WTC11 (cell line): ENCODE results near the gene PCGF2. TPM values are rescaled to one million over a fixed set of nuclear protein-coding genes. Genes with fewer than 3 reads are reported as not detected.

ENCODE experiments used
- ATAC-seq: fragments of 200-7000 bp; cut with Tn5 transposase; 2 replicates; pipeline ENCODE4 v1.10.0; 2021; ENCODE audit warnings: mild to moderate bottlenecking, moderate library complexity
- CTCF ChIA-PET: fragments of 300-600 bp; sonication (Branson Sonifier 250); formaldehyde crosslinking; loops from one replicate; lab custom pipeline; 2021; ENCODE audit warnings: antibody characterized with exemption; lab: Charles Lee
- POLR2A ChIA-PET: fragments of 350-600 bp; sonication (Branson Sonifier 250); formaldehyde crosslinking; loops from one replicate; lab custom pipeline; 2021; ENCODE audit warnings: antibody characterized with exemption; lab: Charles Lee
- DNase-seq: peaks from one replicate; pipeline ENCODE4 v3.0.0; 2021; ENCODE audit warnings: low spot score
- H3K27ac Mint-ChIP-seq: 2 replicates; pipeline ENCODE4 v1.8.0; 2021; ENCODE audit warnings: mixed read lengths
- H3K27me3 Mint-ChIP-seq: 2 replicates; pipeline ENCODE4 v1.8.0; 2021; ENCODE audit warnings: low read depth, mild to moderate bottlenecking, moderate library complexity, mixed read lengths
- H3K36me3 Mint-ChIP-seq: 2 replicates; pipeline ENCODE4 v1.8.0; 2021; ENCODE audit warnings: mixed read lengths
- H3K4me1 Mint-ChIP-seq: 2 replicates; pipeline ENCODE4 v1.8.0; 2022; ENCODE audit warnings: mixed read lengths
- H3K4me3 Mint-ChIP-seq: 2 replicates; pipeline ENCODE4 v1.8.0; 2021; ENCODE audit warnings: mild to moderate bottlenecking, moderate library complexity, mixed read lengths
- H3K9me3 Mint-ChIP-seq: 2 replicates; pipeline ENCODE4 v1.8.0; 2021; ENCODE audit warnings: mixed read lengths
- FOXP4 ChIP-seq: sonication (generic); formaldehyde crosslinking; IDR thresholded peaks from 2 replicates; pipeline ENCODE4 v1.8.0; 2022; ENCODE audit warnings: mild to moderate bottlenecking, missing genetic modification reagents
- GTF2I ChIP-seq: fragments of 250-450 bp; sonication (Bioruptor Pico); conservative IDR thresholded peaks from 2 replicates; pipeline ENCODE4 v1.4.0; 2021; ENCODE audit warnings: mild to moderate bottlenecking
- HMGXB4 ChIP-seq: sonication (generic); formaldehyde crosslinking; IDR thresholded peaks from 2 replicates; pipeline ENCODE4 v1.8.1; 2023; ENCODE audit warnings: mild to moderate bottlenecking, moderate library complexity, missing genetic modification reagents
- MYBL2 ChIP-seq: sonication (generic); formaldehyde crosslinking; IDR thresholded peaks from 2 replicates; pipeline ENCODE4 v1.8.1; 2023; ENCODE audit warnings: mild to moderate bottlenecking, moderate library complexity, missing genetic modification reagents
- USF2 ChIP-seq: sonication (generic); formaldehyde crosslinking; IDR thresholded peaks from 2 replicates; pipeline ENCODE4 v1.8.1; 2023; ENCODE audit warnings: mild to moderate bottlenecking, missing genetic modification reagents, moderate library complexity
- ZNF532 ChIP-seq: fragments of 250-450 bp; sonication (Bioruptor Pico); IDR thresholded peaks from 2 replicates; pipeline ENCODE4 v1.9.0; 2021; ENCODE audit warnings: mild to moderate bottlenecking, borderline replicate concordance
- total RNA-seq: library from RNA; stranded (reverse); gene quantifications from 3 replicates; pipeline ENCODE4 v1.2.3, GENCODE V29; 2021
- TF ChIP-seq, protein P1 (sequence below): fragments of 250-450 bp; sonication (Bioruptor Pico); IDR thresholded peaks from 2 replicates; pipeline ENCODE4 v2.1.2; 2022; ENCODE audit warnings: mild to moderate bottlenecking, moderate library complexity
- TF ChIP-seq, protein P2 (sequence below): sonication (generic); formaldehyde crosslinking; conservative IDR thresholded peaks from 2 replicates; pipeline ENCODE4 v1.8.1; 2022; ENCODE audit warnings: mild to moderate bottlenecking, missing genetic modification reagents
- TF ChIP-seq, protein P3 (sequence below): sonication (generic); formaldehyde crosslinking; IDR thresholded peaks from 2 replicates; pipeline ENCODE4 v1.8.0; 2022; ENCODE audit warnings: mild to moderate bottlenecking, missing genetic modification reagents

The PCGF2 gene
- total RNA-seq, 1 experiment from 2014 or later = 104 TPM

DNA sequence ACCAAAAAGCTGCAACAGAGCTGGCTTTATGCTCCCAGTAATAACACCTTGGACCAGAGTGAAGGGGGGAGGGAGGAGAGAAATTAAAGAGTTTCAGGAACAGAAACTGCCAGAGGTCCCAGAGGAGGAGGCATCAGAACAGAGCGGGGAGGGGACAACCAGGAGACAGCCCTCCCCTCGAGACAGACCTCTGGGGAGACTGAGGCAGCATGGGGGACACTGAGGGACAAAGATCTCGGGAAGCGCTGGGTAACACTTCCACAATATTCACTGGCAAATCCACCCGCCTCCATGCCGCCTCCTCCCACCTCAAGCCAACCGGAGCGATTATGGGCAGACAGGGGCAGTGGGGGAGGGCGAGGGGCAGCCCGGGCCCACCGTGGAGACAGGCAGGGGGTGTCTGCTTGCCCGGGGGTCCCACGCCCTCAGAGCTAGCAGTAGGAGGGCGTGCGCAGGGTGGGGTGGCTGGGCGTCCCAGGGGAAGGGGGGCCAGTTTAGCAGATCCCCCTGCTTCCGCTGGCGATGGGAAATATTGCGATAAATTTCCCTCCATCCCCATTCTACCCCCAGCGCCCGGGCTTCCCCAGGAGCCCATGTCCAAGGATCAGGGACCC lies 1.2 kb downstream of the PCGF2 start:
- Mint-ChIP-seq H3K9me3 (no peaks in the 10 kb centered on the region), H3K4me3 (peak overlapping the region; percentile 86), H3K36me3 (peaks cover 5% of the 10 kb centered on the region; the same call in 1 of the 2 replicates), H3K27ac (peak overlapping the region; percentile 70; the same call in 1 of the 2 replicates), H3K27me3 (peaks cover 2% of the 10 kb centered on the region), H3K4me1 (peaks cover 53% of the 10 kb centered on the region)
- CTCF ChIA-PET = interaction anchor here (1.0 to 2.1 kb wide), 4 partner anchors 12 to 238 kb away, joined by 3 to 29 read pairs (median 3); no protein-coding TSS in a partner anchor
- no peak for ATAC-seq
- DNase-seq = no peak
- POLR2A ChIA-PET = no interaction called here
- TF ChIP-seq, protein P1, sequence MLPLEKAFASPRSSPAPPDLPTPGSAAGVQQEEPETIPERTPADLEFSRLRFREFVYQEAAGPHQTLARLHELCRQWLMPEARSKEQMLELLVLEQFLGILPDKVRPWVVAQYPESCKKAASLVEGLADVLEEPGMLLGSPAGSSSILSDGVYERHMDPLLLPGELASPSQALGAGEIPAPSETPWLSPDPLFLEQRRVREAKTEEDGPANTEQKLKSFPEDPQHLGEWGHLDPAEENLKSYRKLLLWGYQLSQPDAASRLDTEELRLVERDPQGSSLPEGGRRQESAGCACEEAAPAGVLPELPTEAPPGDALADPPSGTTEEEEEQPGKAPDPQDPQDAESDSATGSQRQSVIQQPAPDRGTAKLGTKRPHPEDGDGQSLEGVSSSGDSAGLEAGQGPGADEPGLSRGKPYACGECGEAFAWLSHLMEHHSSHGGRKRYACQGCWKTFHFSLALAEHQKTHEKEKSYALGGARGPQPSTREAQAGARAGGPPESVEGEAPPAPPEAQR = no peak
- peak; percentile 5; the same call in 1 of the 2 replicates for TF ChIP-seq HMGXB4

DNA sequence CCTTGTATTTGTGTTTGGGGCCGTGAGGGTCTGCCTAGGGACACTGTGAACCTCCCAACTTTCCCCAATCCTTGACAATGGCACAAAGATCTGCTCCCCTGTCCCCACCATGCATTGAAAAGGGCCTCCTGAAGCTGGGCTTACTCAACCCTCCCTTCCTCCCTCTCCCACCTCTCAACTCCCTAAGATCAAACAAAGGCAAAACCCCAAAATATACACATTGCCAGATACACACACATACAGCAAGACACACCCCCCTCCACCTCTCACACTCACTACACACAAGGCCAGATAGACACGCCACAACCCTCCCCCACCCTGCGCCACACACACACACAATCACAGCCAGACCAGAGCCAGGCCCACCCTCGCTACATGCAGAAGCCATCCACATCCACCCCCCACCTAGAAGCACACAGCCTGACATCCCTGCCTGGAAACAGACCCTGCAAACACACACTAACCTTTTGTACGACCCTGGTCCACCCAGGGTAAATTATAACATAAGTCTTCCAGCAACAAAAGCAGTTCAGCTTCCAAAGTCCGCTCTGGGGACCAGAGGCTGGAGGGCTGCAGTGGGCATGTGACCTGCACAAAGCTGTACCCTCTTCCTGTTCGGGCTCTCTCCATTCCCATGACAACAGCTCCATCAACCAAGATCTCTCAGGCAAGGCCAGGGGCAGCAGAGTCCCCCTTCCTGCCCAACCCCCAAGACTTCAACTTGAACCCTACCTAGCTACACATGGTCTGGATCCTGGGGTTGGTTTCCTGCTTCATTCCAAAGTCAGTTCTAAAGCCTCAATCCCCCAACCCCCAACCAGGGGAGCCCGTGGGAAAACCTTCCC lies 1.9 kb downstream of the PCGF2 start:
- TF ChIP-seq, protein P2, sequence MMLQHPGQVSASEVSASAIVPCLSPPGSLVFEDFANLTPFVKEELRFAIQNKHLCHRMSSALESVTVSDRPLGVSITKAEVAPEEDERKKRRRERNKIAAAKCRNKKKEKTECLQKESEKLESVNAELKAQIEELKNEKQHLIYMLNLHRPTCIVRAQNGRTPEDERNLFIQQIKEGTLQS (CRISPR knock-in tag) = no peak
- peak; percentile 80 for TF ChIP-seq USF2
- no peak for TF ChIP-seq MYBL2 (CRISPR knock-in tag)
- TF ChIP-seq ZNF532 (CRISPR knock-in tag) = no peak
- TF ChIP-seq, protein P3, sequence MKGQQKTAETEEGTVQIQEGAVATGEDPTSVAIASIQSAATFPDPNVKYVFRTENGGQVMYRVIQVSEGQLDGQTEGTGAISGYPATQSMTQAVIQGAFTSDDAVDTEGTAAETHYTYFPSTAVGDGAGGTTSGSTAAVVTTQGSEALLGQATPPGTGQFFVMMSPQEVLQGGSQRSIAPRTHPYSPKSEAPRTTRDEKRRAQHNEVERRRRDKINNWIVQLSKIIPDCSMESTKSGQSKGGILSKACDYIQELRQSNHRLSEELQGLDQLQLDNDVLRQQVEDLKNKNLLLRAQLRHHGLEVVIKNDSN (CRISPR knock-in tag) = peak; percentile 74
- no peak for TF ChIP-seq FOXP4 (CRISPR knock-in tag)
- no peak for TF ChIP-seq GTF2I (CRISPR knock-in tag)
- peaks cover 5% of the 10 kb centered on the region; the same call in 1 of the 2 replicates for H3K36me3 Mint-ChIP-seq
- peaks cover 59% of the 10 kb centered on the region for H3K4me1 Mint-ChIP-seq
- peak; percentile 1; the same call in 1 of the 2 replicates for ATAC-seq
- H3K4me3 Mint-ChIP-seq = peak overlapping the region; percentile 86
- peak overlapping the region; percentile 70 for H3K27ac Mint-ChIP-seq
- ChIA-PET POLR2A (interaction anchor here (1.6 kb wide), 1 partner anchor 18 kb away, joined by 3 read pairs; no protein-coding TSS in a partner anchor), CTCF (interaction anchor here (0.9 to 2.1 kb wide), 5 partner anchors 12 to 237 kb away, joined by 3 to 29 read pairs (median 3); no protein-coding TSS in a partner anchor)
- H3K27me3 Mint-ChIP-seq = peaks cover 2% of the 10 kb centered on the region
- no peaks in the 10 kb centered on the region for H3K9me3 Mint-ChIP-seq
- DNase-seq = no peak
